ENCODE results near the gene DIS3L2.
"Not testable (repeated sequence)": the region's sequence is repeated elsewhere in the genome, so short reads cannot be mapped to it uniquely, and the experiment has no call there.

The DIS3L2 gene

GRCh38 chr2:232088771-232089170 is 127.3 kb downstream of the DIS3L2 start:
- Histone ChIP-seq H3K36me3 (ENCODE audit: insufficient read depth, low read length) (no peaks in the 10 kb centered on the region), H3K27me3 (ENCODE audit: insufficient read depth, low read length) (no peaks in the 10 kb centered on the region), H3K4me3 (ENCODE audit: low read depth, low read length) (no peak overlapping the region), H2AFZ (ENCODE audit: low read length, unreplicated experiment) (no peak overlapping the region), H3K4me1 (ENCODE audit: control insufficient read depth, insufficient read depth, low read length, unreplicated experiment) (peaks cover 10% of the 10 kb centered on the region), H3K27ac (ENCODE audit: low read depth, low read length) (no peak overlapping the region), H3K79me2 (ENCODE audit: control insufficient read depth, insufficient read depth, low read length, unreplicated experiment) (no peaks in the 10 kb centered on the region)

GRCh38 chr2:232094201-232094600 is 132.7 kb downstream of the DIS3L2 start:
- H3K4me3 ChIP-seq (ENCODE audit: low read depth, low read length): no peak overlapping the region
- peaks cover 15% of the 10 kb centered on the region for H3K36me3 ChIP-seq (ENCODE audit: insufficient read depth, low read length)
- no peaks in the 10 kb centered on the region for H3K79me2 ChIP-seq (ENCODE audit: control insufficient read depth, insufficient read depth, low read length, unreplicated experiment)
- H3K27me3 ChIP-seq (ENCODE audit: insufficient read depth, low read length): no peaks in the 10 kb centered on the region
- H2AFZ ChIP-seq (ENCODE audit: low read length, unreplicated experiment): no peak overlapping the region
- peaks cover 2% of the 10 kb centered on the region for H3K4me1 ChIP-seq (ENCODE audit: control insufficient read depth, insufficient read depth, low read length, unreplicated experiment)
- no peak overlapping the region for H3K27ac ChIP-seq (ENCODE audit: low read depth, low read length)

- Histone ChIP-seq H3K79me2 (ENCODE audit: control insufficient read depth, insufficient read depth, low read length, unreplicated experiment) (no peaks in the 10 kb centered on the region), H3K27me3 (ENCODE audit: insufficient read depth, low read length) (no peaks in the 10 kb centered on the region), H3K36me3 (ENCODE audit: insufficient read depth, low read length) (peaks cover 15% of the 10 kb centered on the region), H3K27ac (ENCODE audit: low read depth, low read length) (no peak overlapping the region), H2AFZ (ENCODE audit: low read length, unreplicated experiment) (no peak overlapping the region), H3K4me3 (ENCODE audit: low read depth, low read length) (no peak overlapping the region), H3K4me1 (ENCODE audit: control insufficient read depth, insufficient read depth, low read length, unreplicated experiment) (no peaks in the 10 kb centered on the region)
Measured at GRCh38 chr2:232094883-232095282, 133.4 kb downstream of the DIS3L2 start.

- H3K79me2 ChIP-seq (ENCODE audit: control insufficient read depth, insufficient read depth, low read length, unreplicated experiment): no peaks in the 10 kb centered on the region
- H3K27me3 ChIP-seq (ENCODE audit: insufficient read depth, low read length): no peaks in the 10 kb centered on the region
- H3K27ac ChIP-seq (ENCODE audit: low read depth, low read length): no peak overlapping the region
- H3K4me1 ChIP-seq (ENCODE audit: control insufficient read depth, insufficient read depth, low read length, unreplicated experiment): no peaks in the 10 kb centered on the region
- H2AFZ ChIP-seq (ENCODE audit: low read length, unreplicated experiment): no peak overlapping the region
- H3K4me3 ChIP-seq (ENCODE audit: low read depth, low read length): no peak overlapping the region
- peaks cover 15% of the 10 kb centered on the region for H3K36me3 ChIP-seq (ENCODE audit: insufficient read depth, low read length)
Measured at GRCh38 chr2:232097260-232097659, 135.7 kb downstream of the DIS3L2 start.

GRCh38 chr2:232097758-232098157 is 136.2 kb downstream of the DIS3L2 start:
- Histone ChIP-seq H2AFZ (ENCODE audit: low read length, unreplicated experiment) (no peak overlapping the region), H3K27ac (ENCODE audit: low read depth, low read length) (no peak overlapping the region), H3K4me3 (ENCODE audit: low read depth, low read length) (no peak overlapping the region), H3K4me1 (ENCODE audit: control insufficient read depth, insufficient read depth, low read length, unreplicated experiment) (no peaks in the 10 kb centered on the region), H3K27me3 (ENCODE audit: insufficient read depth, low read length) (no peaks in the 10 kb centered on the region), H3K79me2 (ENCODE audit: control insufficient read depth, insufficient read depth, low read length, unreplicated experiment) (no peaks in the 10 kb centered on the region), H3K36me3 (ENCODE audit: insufficient read depth, low read length) (peaks cover 15% of the 10 kb centered on the region)

GRCh38 chr2:232102380-232102779 is 140.9 kb downstream of the DIS3L2 start:
- H3K27me3 ChIP-seq (ENCODE audit: insufficient read depth, low read length): no peaks in the 10 kb centered on the region
- no peaks in the 10 kb centered on the region for H3K4me1 ChIP-seq (ENCODE audit: control insufficient read depth, insufficient read depth, low read length, unreplicated experiment)
- H3K27ac ChIP-seq (ENCODE audit: low read depth, low read length): no peak overlapping the region
- no peak overlapping the region for H2AFZ ChIP-seq (ENCODE audit: low read length, unreplicated experiment)
- H3K4me3 ChIP-seq (ENCODE audit: low read depth, low read length): no peak overlapping the region
- no peaks in the 10 kb centered on the region for H3K79me2 ChIP-seq (ENCODE audit: control insufficient read depth, insufficient read depth, low read length, unreplicated experiment)
- H3K36me3 ChIP-seq (ENCODE audit: insufficient read depth, low read length): peaks cover 5% of the 10 kb centered on the region; the same call in 1 of the 2 replicates

- Histone ChIP-seq H3K79me2 (ENCODE audit: control insufficient read depth, insufficient read depth, low read length, unreplicated experiment) (no peaks in the 10 kb centered on the region), H3K4me1 (ENCODE audit: control insufficient read depth, insufficient read depth, low read length, unreplicated experiment) (no peaks in the 10 kb centered on the region), H3K27ac (ENCODE audit: low read depth, low read length) (no peak overlapping the region), H3K4me3 (ENCODE audit: low read depth, low read length) (no peak overlapping the region), H3K27me3 (ENCODE audit: insufficient read depth, low read length) (no peaks in the 10 kb centered on the region), H2AFZ (ENCODE audit: low read length, unreplicated experiment) (no peak overlapping the region), H3K36me3 (ENCODE audit: insufficient read depth, low read length) (no peaks in the 10 kb centered on the region)
Measured at GRCh38 chr2:232103140-232103737, 141.7 kb downstream of the DIS3L2 start.

- H3K4me1 ChIP-seq (ENCODE audit: control insufficient read depth, insufficient read depth, low read length, unreplicated experiment): no peaks in the 10 kb centered on the region
- no peak overlapping the region for H3K27ac ChIP-seq (ENCODE audit: low read depth, low read length)
- H2AFZ ChIP-seq (ENCODE audit: low read length, unreplicated experiment): no peak overlapping the region
- no peaks in the 10 kb centered on the region for H3K27me3 ChIP-seq (ENCODE audit: insufficient read depth, low read length)
- no peaks in the 10 kb centered on the region for H3K79me2 ChIP-seq (ENCODE audit: control insufficient read depth, insufficient read depth, low read length, unreplicated experiment)
- H3K4me3 ChIP-seq (ENCODE audit: low read depth, low read length): no peak overlapping the region
- no peaks in the 10 kb centered on the region for H3K36me3 ChIP-seq (ENCODE audit: insufficient read depth, low read length)
Measured at GRCh38 chr2:232104076-232104646, 142.6 kb downstream of the DIS3L2 start.

- H3K79me2 ChIP-seq (ENCODE audit: control insufficient read depth, insufficient read depth, low read length, unreplicated experiment): no peaks in the 10 kb centered on the region
- no peaks in the 10 kb centered on the region for H3K4me1 ChIP-seq (ENCODE audit: control insufficient read depth, insufficient read depth, low read length, unreplicated experiment)
- no peak overlapping the region for H3K4me3 ChIP-seq (ENCODE audit: low read depth, low read length)
Measured at GRCh38 chr2:232111551-232111950, 150.0 kb downstream of the DIS3L2 start.

GRCh38 chr2:232113821-232114220 is 152.3 kb downstream of the DIS3L2 start:
- no peaks in the 10 kb centered on the region for H3K79me2 ChIP-seq (ENCODE audit: control insufficient read depth, insufficient read depth, low read length, unreplicated experiment)
- no peak overlapping the region for H2AFZ ChIP-seq (ENCODE audit: low read length, unreplicated experiment)
- no peaks in the 10 kb centered on the region for H3K27me3 ChIP-seq (ENCODE audit: insufficient read depth, low read length)
- H3K27ac ChIP-seq (ENCODE audit: low read depth, low read length): no peak overlapping the region
- H3K4me1 ChIP-seq (ENCODE audit: control insufficient read depth, insufficient read depth, low read length, unreplicated experiment): no peaks in the 10 kb centered on the region
- H3K4me3 ChIP-seq (ENCODE audit: low read depth, low read length): no peak overlapping the region
- no peaks in the 10 kb centered on the region for H3K36me3 ChIP-seq (ENCODE audit: insufficient read depth, low read length)

More at GRCh38 chr2:232111551-232111950, 150.0 kb downstream of the DIS3L2 start:
- H3K27me3 ChIP-seq (ENCODE audit: insufficient read depth, low read length): no peaks in the 10 kb centered on the region
- H2AFZ ChIP-seq (ENCODE audit: low read length, unreplicated experiment): no peak overlapping the region
- no peak overlapping the region for H3K27ac ChIP-seq (ENCODE audit: low read depth, low read length)
- no peaks in the 10 kb centered on the region for H3K36me3 ChIP-seq (ENCODE audit: insufficient read depth, low read length)

GRCh38 chr2:232115728-232116361 is 154.3 kb downstream of the DIS3L2 start:
- H3K4me3 ChIP-seq (ENCODE audit: low read depth, low read length); H3K79me2 ChIP-seq (ENCODE audit: control insufficient read depth, insufficient read depth, low read length, unreplicated experiment); H3K27me3 ChIP-seq (ENCODE audit: insufficient read depth, low read length); H3K27ac ChIP-seq (ENCODE audit: low read depth, low read length); H2AFZ ChIP-seq (ENCODE audit: low read length, unreplicated experiment); H3K36me3 ChIP-seq (ENCODE audit: insufficient read depth, low read length); H3K4me1 ChIP-seq (ENCODE audit: control insufficient read depth, insufficient read depth, low read length, unreplicated experiment): not testable (repeated sequence)

Data from ACC112 (cell line).